IPS-NIHi11 (cell line): ENCODE data around the gene USP38.
"Not testable (repeated sequence)": the region's sequence is repeated elsewhere in the genome, so short reads cannot be mapped to it uniquely, and the experiment has no call there.

Experiments used
- DNase-seq: peaks from one replicate; pipeline ENCODE4 v3.0.0; 2012; ENCODE audit warnings: mixed read lengths, low spot score

Gene USP38

GRCh38 chr4:143184503-143185252 lies at the start of gene USP38:
TSS of gene USP38 (plus strand) at chr4:143184917. CDS start at chr4:143185451, 534 bp downstream.
- peak; percentile 87 for DNase-seq

- no peak for DNase-seq
Measured at GRCh38 chr4:143135358-143135757, 49.4 kb upstream of the USP38 start.

GRCh38 chr4:143140696-143141095 lies 44.0 kb upstream of the USP38 start:
- no peak for DNase-seq

GRCh38 chr4:143148521-143148920 lies 36.2 kb upstream of the USP38 start:
- no peak for DNase-seq

GRCh38 chr4:143156853-143157252 lies 27.9 kb upstream of the USP38 start:
- no peak for DNase-seq

- DNase-seq: no peak
Measured at GRCh38 chr4:143163614-143164013, 21.1 kb upstream of the USP38 start.

GRCh38 chr4:143166722-143167121 lies 18.0 kb upstream of the USP38 start:
- DNase-seq: not testable (repeated sequence)

- DNase-seq: no peak
Measured at GRCh38 chr4:143178923-143179322, 5.8 kb upstream of the USP38 start.

- DNase-seq: no peak
Measured at GRCh38 chr4:143183513-143184216, 1.1 kb upstream of the USP38 start.

- no peak for DNase-seq
Measured at GRCh38 chr4:143184217-143184502, 557 bp upstream of the USP38 start.

GRCh38 chr4:143185253-143186107 lies 763 bp downstream of the USP38 start:
- DNase-seq: peak; percentile 32

GRCh38 chr4:143186212-143186611 lies 1.5 kb downstream of the USP38 start:
- DNase-seq: no peak

- DNase-seq: no peak
Measured at GRCh38 chr4:143186649-143187048, 1.9 kb downstream of the USP38 start.

GRCh38 chr4:143188136-143189088 lies 3.7 kb downstream of the USP38 start:
- no peak for DNase-seq

GRCh38 chr4:143189528-143189927 lies 4.8 kb downstream of the USP38 start:
- DNase-seq: no peak

- no peak for DNase-seq
Measured at GRCh38 chr4:143195581-143195980, 10.9 kb downstream of the USP38 start.

GRCh38 chr4:143196323-143196722 lies 11.6 kb downstream of the USP38 start:
- no peak for DNase-seq

GRCh38 chr4:143199503-143199902 lies 14.8 kb downstream of the USP38 start:
- no peak for DNase-seq

- DNase-seq: no peak
Measured at GRCh38 chr4:143202824-143203223, 18.1 kb downstream of the USP38 start.

GRCh38 chr4:143203577-143203976 lies 18.9 kb downstream of the USP38 start:
- DNase-seq: no peak

- no peak for DNase-seq
Measured at GRCh38 chr4:143207555-143207954, 22.8 kb downstream of the USP38 start.

- no peak for DNase-seq
Measured at GRCh38 chr4:143212566-143212965, 27.8 kb downstream of the USP38 start.
